Measurements from ENCODE around the gene TEX13B. TPM values are rescaled to one million over a fixed set of nuclear protein-coding genes. Genes with fewer than 3 reads are reported as not detected.

TEX13B gene
- total and polyA plus RNA-seq, 2 experiments from 2014 or later, result not detected

Other genes starting within 250 kb of the TEX13B start
- gene TSC22D3, start 206.6 kb downstream of the TEX13B start, total RNA-seq, result 455 and 508 TPM in 2 replicates
- 570 and 647 TPM in 2 replicates for gene TSC22D3, start 206.6 kb downstream of the TEX13B start, polyA plus RNA-seq
- gene NCBP2L, start 204.6 kb downstream of the TEX13B start, total RNA-seq, result not detected in 2 replicates
- gene NCBP2L, start 204.6 kb downstream of the TEX13B start, polyA plus RNA-seq, result 0.39 TPM in 1 of 2 replicates, not detected in the other
- 17.0 and 17.6 TPM in 2 replicates for gene MID2, start 156.5 kb downstream of the TEX13B start, total RNA-seq
- 4.1 and 4.4 TPM in 2 replicates for gene MID2, start 156.5 kb downstream of the TEX13B start, polyA plus RNA-seq
- gene VSIG1, start 62.7 kb upstream of the TEX13B start, total RNA-seq, result 12.8 and 22.5 TPM in 2 replicates
- gene VSIG1, start 62.7 kb upstream of the TEX13B start, polyA plus RNA-seq, result 2.9 and 5.2 TPM in 2 replicates
- gene PSMD10, start 109.2 kb upstream of the TEX13B start, total RNA-seq, result 76.1 and 84.4 TPM in 2 replicates
- 47.5 and 61.2 TPM in 2 replicates for gene PSMD10, start 109.2 kb upstream of the TEX13B start, polyA plus RNA-seq
- gene ATG4A, start 109.4 kb upstream of the TEX13B start, total RNA-seq, result 15.7 and 18.0 TPM in 2 replicates
- 8.8 and 13.5 TPM in 2 replicates for gene ATG4A, start 109.4 kb upstream of the TEX13B start, polyA plus RNA-seq